CD4-positive, alpha-beta T cell treated with Interleukin-15 for 1 hour (primary cell): Measurements from ENCODE around the gene AEBP1.
A peak's percentile ranks its signal among the peaks of the same experiment; 100 is the strongest.

ENCODE experiments used
- DNase-seq: peaks from one replicate; pipeline ENCODE4 v3.0.0-alpha.2; 2020

AEBP1 gene

GRCh38 chr7:44103923-44104859 is at the start of gene AEBP1:
AEBP1 (plus strand) TSS chr7:44104345; CDS start chr7:44104666, 321 bp downstream.
- peak; percentile 49 for DNase-seq

GRCh38 chr7:44056681-44057080 is 47.5 kb upstream of the AEBP1 start:
- DNase-seq = peak; percentile 12

GRCh38 chr7:44057181-44057848 is 46.8 kb upstream of the AEBP1 start:
- DNase-seq = peak; percentile 10

- peak; percentile 36 for DNase-seq
These were observed 46.0 kb upstream of the AEBP1 start for GRCh38 chr7:44057849-44058758.

- DNase-seq = no peak
These were observed 45.4 kb upstream of the AEBP1 start for GRCh38 chr7:44058759-44059218.

GRCh38 chr7:44059219-44060090 is 44.7 kb upstream of the AEBP1 start:
- DNase-seq = peak; percentile 74

- DNase-seq = peak; percentile 4
These were observed 43.8 kb upstream of the AEBP1 start for GRCh38 chr7:44060091-44060947.

- DNase-seq = peak; percentile 15
These were observed 43.0 kb upstream of the AEBP1 start for GRCh38 chr7:44060948-44061644.

GRCh38 chr7:44061645-44062179 is 42.4 kb upstream of the AEBP1 start:
- DNase-seq = no peak

GRCh38 chr7:44062180-44062902 is 41.8 kb upstream of the AEBP1 start:
- peak; percentile 16 for DNase-seq

- peak; percentile 7 for DNase-seq
These were observed 41.2 kb upstream of the AEBP1 start for GRCh38 chr7:44062903-44063295.

GRCh38 chr7:44063547-44063893 is 40.6 kb upstream of the AEBP1 start:
- no peak for DNase-seq

- DNase-seq = peak; percentile 10
These were observed 40.1 kb upstream of the AEBP1 start for GRCh38 chr7:44063894-44064651.

- peak; percentile 16 for DNase-seq
These were observed 39.2 kb upstream of the AEBP1 start for GRCh38 chr7:44064791-44065430.

- peak; percentile 14 for DNase-seq
These were observed 38.6 kb upstream of the AEBP1 start, which contains the start of gene PGAM2 for GRCh38 chr7:44065431-44066110. PGAM2 (minus strand) TSS chr7:44065567; CDS start chr7:44065529, 38 bp downstream.

GRCh38 chr7:44066111-44066460 is 38.1 kb upstream of the AEBP1 start:
- DNase-seq = peak; percentile 15

- peak; percentile 10 for DNase-seq
These were observed 37.6 kb upstream of the AEBP1 start for GRCh38 chr7:44066494-44067063.
